DND-41 (cell line): ENCODE measurements around the gene TGFBR2.

Experiments
- ATAC-seq: fragments of 200-7000 bp; cut with Tn5 transposase; 3 replicates; pipeline ENCODE4 v1.9.1; 2021; ENCODE audit warnings: low read depth; ENCODE audit not compliant: insufficient read depth
- DNase-seq: peaks from one replicate; pipeline ENCODE4 v3.0.0-alpha.2; 2020
- H2AFZ ChIP-seq: 2 replicates; pipeline ENCODE4 v1.6.0; 2012; ENCODE audit warnings: low read depth, low read length
- H3K27ac ChIP-seq: 2 replicates; pipeline ENCODE4 v1.5.1; 2012; ENCODE audit warnings: low read length, inconsistent platforms
- H3K27me3 ChIP-seq: fragments of 200-600 bp; sonication (generic); 2 replicates; pipeline ENCODE4 v1.6.0; 2012; ENCODE audit warnings: low read length, mild to moderate bottlenecking, inconsistent platforms; ENCODE audit not compliant: insufficient read depth, poor library complexity
- H3K36me3 ChIP-seq: 2 replicates; pipeline ENCODE4 v1.5.1; 2012; ENCODE audit warnings: low read length, inconsistent platforms; ENCODE audit not compliant: insufficient read depth
- H3K4me1 ChIP-seq: 2 replicates; pipeline ENCODE4 v1.5.1; 2012; ENCODE audit warnings: mild to moderate bottlenecking, low read length; ENCODE audit not compliant: insufficient read depth
- H3K4me2 ChIP-seq: 2 replicates; pipeline ENCODE4 v1.6.0; 2012; ENCODE audit warnings: mild to moderate bottlenecking, moderate library complexity, low read length, inconsistent platforms; ENCODE audit not compliant: insufficient read depth
- H3K4me3 ChIP-seq, 2 experiments: fragments of 200-600 bp in 1 of 2; shearing (Covaris generic) in 1 of 2; 2 replicates each; pipeline ENCODE4 v1.5.1; 2012 to 2016; ENCODE audit warnings: inconsistent platforms in 2 of 2, low read length in 2 of 2, mild to moderate bottlenecking in 2 of 2, low read depth in 1 of 2, moderate library complexity in 1 of 2
- H3K79me2 ChIP-seq: 2 replicates; pipeline ENCODE4 v1.6.0; 2012; ENCODE audit warnings: low read length, inconsistent platforms; ENCODE audit not compliant: insufficient read depth
- H3K9ac ChIP-seq: 2 replicates; pipeline ENCODE4 v1.6.0; 2012; ENCODE audit warnings: low read depth, mild to moderate bottlenecking, inconsistent platforms, low read length, moderate library complexity
- H3K9me3 ChIP-seq: 2 replicates; pipeline ENCODE4 v1.5.1; 2012; ENCODE audit warnings: low read length, moderate library complexity, mild to moderate bottlenecking, inconsistent platforms; ENCODE audit not compliant: insufficient read depth, severe bottlenecking
- H4K20me1 ChIP-seq: 2 replicates; pipeline ENCODE4 v1.6.0; 2012; ENCODE audit warnings: low read length; ENCODE audit not compliant: insufficient read depth
- EZH2 ChIP-seq: IDR thresholded peaks from 3 replicates; pipeline ENCODE4 v1.6.1; 2012; ENCODE audit warnings: borderline replicate concordance, low read depth, mild to moderate bottlenecking, moderate library complexity, low read length, inconsistent platforms; ENCODE audit not compliant: severe bottlenecking
- TF ChIP-seq, protein P1 (sequence below): IDR thresholded peaks from 2 replicates; pipeline ENCODE4 v1.5.1; 2012; ENCODE audit warnings: borderline replicate concordance, low read length, moderate library complexity, mild to moderate bottlenecking; ENCODE audit not compliant: poor library complexity, severe bottlenecking; ENCODE audit errors: extremely low read depth

Gene TGFBR2

GRCh38 chr3:30625541-30626438 lies 19.4 kb downstream of the TGFBR2 start:
- Histone ChIP-seq H3K79me2 (peaks cover 89% of the 10 kb centered on the region), H4K20me1 (peaks cover 6% of the 10 kb centered on the region; the same call in 1 of the 2 replicates), H3K4me1 (peaks cover 29% of the 10 kb centered on the region), H3K4me3 (no peak overlapping the region), H3K9me3 (no peaks in the 10 kb centered on the region), H3K9ac (no peak overlapping the region), H3K36me3 (peaks cover 33% of the 10 kb centered on the region), H3K27me3 (no peaks in the 10 kb centered on the region), H3K4me2 (no peak overlapping the region), H3K27ac (no peak overlapping the region), H2AFZ (no peak overlapping the region)
- ATAC-seq (no peak), DNase-seq (no peak)
- TF ChIP-seq, protein P1, sequence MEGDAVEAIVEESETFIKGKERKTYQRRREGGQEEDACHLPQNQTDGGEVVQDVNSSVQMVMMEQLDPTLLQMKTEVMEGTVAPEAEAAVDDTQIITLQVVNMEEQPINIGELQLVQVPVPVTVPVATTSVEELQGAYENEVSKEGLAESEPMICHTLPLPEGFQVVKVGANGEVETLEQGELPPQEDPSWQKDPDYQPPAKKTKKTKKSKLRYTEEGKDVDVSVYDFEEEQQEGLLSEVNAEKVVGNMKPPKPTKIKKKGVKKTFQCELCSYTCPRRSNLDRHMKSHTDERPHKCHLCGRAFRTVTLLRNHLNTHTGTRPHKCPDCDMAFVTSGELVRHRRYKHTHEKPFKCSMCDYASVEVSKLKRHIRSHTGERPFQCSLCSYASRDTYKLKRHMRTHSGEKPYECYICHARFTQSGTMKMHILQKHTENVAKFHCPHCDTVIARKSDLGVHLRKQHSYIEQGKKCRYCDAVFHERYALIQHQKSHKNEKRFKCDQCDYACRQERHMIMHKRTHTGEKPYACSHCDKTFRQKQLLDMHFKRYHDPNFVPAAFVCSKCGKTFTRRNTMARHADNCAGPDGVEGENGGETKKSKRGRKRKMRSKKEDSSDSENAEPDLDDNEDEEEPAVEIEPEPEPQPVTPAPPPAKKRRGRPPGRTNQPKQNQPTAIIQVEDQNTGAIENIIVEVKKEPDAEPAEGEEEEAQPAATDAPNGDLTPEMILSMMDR, result no peak
- no peak for TF ChIP-seq EZH2

GRCh38 chr3:30626443-30627180 lies 20.2 kb downstream of the TGFBR2 start:
- H3K36me3 ChIP-seq, result peaks cover 29% of the 10 kb centered on the region
- H3K27me3 ChIP-seq, result no peaks in the 10 kb centered on the region
- 0 out of 2 replicates have a peak overlapping the region, but pooled peaks have one; percentile 17 for H3K27ac ChIP-seq
- peaks cover 37% of the 10 kb centered on the region for H3K4me1 ChIP-seq
- no peak overlapping the region for H2AFZ ChIP-seq
- no peak overlapping the region for H3K4me2 ChIP-seq
- no peak for ATAC-seq
- no peaks in the 10 kb centered on the region for H3K9me3 ChIP-seq
- peaks cover 4% of the 10 kb centered on the region; the same call in 1 of the 2 replicates for H4K20me1 ChIP-seq
- TF ChIP-seq, protein P1, result no peak
- no peak for TF ChIP-seq EZH2
- H3K4me3 ChIP-seq, result no peak overlapping the region
- no peak overlapping the region for H3K9ac ChIP-seq
- peaks cover 88% of the 10 kb centered on the region for H3K79me2 ChIP-seq
- no peak for DNase-seq

DNA sequence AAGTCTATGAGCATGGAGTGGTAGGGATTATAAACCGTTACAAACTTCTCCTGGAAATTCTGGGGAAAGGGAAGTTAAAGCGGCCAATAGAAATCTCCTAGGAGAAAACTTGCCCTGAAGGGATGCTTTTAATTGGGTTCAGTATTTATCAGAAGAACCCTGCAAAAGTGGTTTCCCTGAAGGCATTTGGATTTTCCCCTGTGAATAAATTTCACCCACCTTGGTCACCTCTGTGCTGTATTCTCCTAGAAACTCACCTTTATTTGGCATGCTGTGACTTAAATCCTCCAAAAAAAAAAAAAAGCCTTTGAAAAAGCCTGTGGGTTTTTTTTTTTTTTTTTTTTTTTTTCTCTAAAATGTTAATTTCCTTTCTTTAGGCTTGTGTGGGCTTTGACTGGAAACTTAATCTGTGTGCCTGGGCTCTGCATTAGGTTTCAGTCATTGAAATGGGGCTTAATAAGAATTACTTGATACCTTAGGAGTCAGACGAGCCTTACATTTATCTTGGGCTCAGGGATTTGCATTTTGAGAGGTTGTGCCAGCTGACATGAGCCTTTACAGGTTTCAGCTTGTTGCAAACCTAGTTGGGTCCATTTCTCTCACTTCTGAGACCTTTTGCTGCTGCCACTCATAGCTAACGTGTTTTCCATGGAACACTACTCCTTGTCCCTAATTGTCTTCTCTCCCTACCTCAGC lies 22.0 kb downstream of the TGFBR2 start:
- H3K9me3 ChIP-seq, result no peaks in the 10 kb centered on the region
- no peak for TF ChIP-seq EZH2
- TF ChIP-seq, protein P1, result no peak
- H3K27me3 ChIP-seq, result no peaks in the 10 kb centered on the region
- H3K4me2 ChIP-seq, result no peak overlapping the region
- no peak overlapping the region for H2AFZ ChIP-seq
- H3K4me1 ChIP-seq, result peaks cover 44% of the 10 kb centered on the region
- peak overlapping the region; percentile 5; the same call in 1 of the 2 replicates for H3K9ac ChIP-seq
- DNase-seq, result no peak
- peaks cover 4% of the 10 kb centered on the region; the same call in 1 of the 2 replicates for H4K20me1 ChIP-seq
- ATAC-seq, result no peak
- peaks cover 92% of the 10 kb centered on the region for H3K79me2 ChIP-seq
- no peak overlapping the region for H3K4me3 ChIP-seq
- H3K36me3 ChIP-seq, result peaks cover 26% of the 10 kb centered on the region
- peak overlapping the region; percentile 63 for H3K27ac ChIP-seq
